ENCODE measurements around the gene CASZ1.

DNA sequence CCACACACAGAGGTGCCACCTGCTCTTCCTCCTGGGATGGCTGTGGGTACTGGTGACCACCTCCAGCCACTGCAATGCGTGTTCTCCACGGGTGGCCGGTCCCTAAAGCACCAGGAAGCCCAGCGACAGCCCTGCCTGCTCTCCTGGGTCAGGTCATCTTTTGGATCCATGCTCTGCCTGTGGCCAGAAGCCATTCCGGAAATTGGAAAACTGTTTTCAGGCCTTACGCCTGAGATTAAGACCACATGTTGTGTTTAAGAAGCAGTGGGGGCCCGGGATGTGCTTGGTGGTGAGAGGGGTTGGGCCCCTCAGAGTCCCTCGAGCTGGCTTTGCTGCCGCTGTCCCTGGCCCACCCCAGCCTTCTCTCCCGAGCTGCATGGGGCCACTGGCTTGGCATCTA lies 170.9 kb downstream of the CASZ1 start:
- no peak for TF ChIP-seq ETV5 (CRISPR knock-in tag; IDR thresholded peaks at IDR 0.05; ENCODE audit: low read depth)
- no peak for TF ChIP-seq RBM25 (IDR thresholded peaks at IDR 0.05; ENCODE audit: low read depth, low read length, severe bottlenecking)
